Right renal cortex interstitium (tissue), 3 donors: ENCODE results near the gene NOL4L. TPM values are rescaled to one million over a fixed set of nuclear protein-coding genes. Genes with fewer than 3 reads are reported as not detected.
"Not testable (repeated sequence)": the region's sequence is repeated elsewhere in the genome, so short reads cannot be mapped to it uniquely, and the experiment has no call there.

ENCODE experiments used
- DNase-seq, 3 donors: peaks; one replicate each; pipeline ENCODE4 v3.0.0-alpha.2; 2013; ENCODE audit warnings: low read depth in 3 of 3, low spot score in 2 of 3
- polyA plus RNA-seq, 3 donors: library from polyadenylated mRNA; unstranded; fragments of 120-200 nt; gene quantifications; one replicate each; pipeline ENCODE4 v1.2.1, GENCODE V29; 2013; ENCODE audit not compliant: insufficient read length in 3 of 3

Gene NOL4L
- polyA plus RNA-seq, 3 donors = 42.5 to 47.7 (median 43.3) TPM

DNA sequence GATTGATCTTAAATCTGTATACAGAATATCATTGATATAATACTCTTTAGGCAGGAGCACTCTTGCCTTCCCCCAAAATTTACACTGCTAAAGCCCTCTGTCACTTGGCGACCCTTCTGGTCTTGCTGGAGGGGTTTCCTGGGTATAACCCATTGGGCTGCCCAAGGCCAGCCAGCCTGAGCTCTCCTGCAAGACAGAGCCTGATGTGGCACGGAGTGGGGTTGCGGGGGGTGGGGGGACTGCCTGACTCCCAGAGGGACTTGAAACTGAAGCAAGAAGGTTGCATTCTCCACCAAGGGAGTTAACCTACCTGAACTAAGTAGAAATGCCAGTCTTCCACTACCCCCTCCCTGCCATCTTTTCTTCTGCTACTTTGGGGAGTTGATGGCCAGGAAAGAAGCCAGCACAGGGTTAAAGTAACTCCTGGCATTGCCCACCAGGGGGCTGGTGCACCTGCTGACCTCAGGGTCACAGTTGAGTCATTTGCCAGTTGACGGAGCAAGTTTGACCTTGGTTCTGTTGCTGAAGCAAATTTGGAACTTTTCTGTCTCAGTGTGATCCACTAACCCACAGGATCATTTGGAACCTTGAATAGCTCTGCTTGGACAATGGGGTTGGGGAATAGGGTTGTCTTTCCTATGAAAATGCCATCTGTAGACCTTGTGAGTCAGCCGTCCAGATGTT is 147.6 kb downstream of the NOL4L start:
- DNase-seq = no peak

DNA sequence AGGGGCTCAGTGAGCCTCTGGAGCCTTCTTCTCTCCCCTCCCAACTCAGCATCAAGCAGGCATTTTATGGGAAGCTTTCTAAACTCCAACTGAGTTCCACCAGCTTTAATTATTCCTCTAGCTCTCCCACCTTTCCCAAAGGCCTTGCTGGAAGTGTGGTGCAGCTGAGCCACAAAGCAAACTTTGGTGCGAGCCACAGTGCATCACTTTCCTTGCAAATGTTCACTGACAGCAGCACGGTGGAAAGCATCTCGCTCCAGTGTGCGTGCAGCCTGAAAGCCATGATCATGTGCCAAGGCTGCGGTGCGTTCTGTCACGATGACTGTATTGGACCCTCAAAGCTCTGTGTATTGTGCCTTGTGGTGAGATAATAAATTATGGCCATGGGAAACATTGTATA is 148.2 kb downstream of the NOL4L start:
- no peak for DNase-seq

DNA sequence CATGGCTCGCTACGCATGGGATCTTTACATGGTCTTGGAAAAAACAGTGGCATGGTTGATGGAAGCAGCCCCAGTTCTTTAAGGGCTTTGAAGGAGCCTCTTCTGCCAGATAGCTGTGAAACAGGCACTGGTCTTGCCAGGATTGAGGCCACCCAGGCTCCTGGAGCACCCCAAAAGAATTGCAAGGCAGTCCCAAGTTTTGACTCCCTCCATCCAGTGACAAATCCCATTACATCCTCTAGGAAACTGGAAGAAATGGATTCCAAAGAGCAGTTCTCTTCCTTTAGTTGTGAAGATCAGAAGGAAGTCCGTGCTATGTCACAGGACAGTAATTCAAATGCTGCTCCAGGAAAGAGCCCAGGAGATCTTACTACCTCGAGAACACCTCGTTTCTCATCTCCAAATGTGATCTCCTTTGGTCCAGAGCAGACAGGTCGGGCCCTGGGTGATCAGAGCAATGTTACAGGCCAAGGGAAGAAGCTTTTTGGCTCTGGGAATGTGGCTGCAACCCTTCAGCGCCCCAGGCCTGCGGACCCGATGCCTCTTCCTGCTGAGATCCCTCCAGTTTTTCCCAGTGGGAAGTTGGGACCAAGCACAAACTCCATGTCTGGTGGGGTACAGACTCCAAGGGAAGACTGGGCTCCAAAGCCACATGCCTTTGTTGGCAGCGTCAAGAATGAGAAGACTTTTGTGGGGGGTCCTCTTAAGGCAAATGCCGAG is 148.8 kb downstream of the NOL4L start:
- DNase-seq = no peak

DNA sequence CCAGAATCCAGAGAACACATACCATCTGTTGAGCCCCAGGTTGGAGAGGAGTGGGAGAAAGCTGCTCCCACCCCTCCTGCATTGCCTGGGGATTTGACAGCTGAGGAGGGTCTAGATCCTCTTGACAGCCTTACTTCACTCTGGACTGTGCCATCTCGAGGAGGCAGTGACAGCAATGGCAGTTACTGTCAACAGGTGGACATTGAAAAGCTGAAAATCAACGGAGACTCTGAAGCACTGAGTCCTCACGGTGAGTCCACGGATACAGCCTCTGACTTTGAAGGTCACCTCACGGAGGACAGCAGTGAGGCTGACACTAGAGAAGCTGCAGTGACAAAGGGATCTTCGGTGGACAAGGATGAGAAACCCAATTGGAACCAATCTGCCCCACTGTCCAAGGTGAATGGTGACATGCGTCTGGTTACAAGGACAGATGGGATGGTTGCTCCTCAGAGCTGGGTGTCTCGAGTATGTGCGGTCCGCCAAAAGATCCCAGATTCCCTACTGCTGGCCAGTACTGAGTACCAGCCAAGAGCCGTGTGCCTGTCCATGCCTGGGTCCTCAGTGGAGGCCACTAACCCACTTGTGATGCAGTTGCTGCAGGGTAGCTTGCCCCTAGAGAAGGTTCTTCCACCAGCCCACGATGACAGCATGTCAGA is 149.6 kb downstream of the NOL4L start:
- no peak for DNase-seq

DNA sequence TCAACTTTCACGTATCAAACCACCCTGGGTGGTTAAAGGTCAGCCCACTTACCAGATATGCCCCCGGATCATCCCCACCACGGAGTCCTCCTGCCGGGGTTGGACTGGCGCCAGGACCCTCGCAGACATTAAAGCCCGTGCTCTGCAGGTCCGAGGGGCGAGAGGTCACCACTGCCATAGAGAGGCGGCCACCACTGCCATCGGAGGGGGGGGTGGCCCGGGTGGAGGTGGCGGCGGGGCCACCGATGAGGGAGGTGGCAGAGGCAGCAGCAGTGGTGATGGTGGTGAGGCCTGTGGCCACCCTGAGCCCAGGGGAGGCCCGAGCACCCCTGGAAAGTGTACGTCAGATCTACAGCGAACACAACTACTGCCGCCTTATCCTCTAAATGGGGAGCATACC is 150.7 kb downstream of the NOL4L start:
- DNase-seq = no peak

DNA sequence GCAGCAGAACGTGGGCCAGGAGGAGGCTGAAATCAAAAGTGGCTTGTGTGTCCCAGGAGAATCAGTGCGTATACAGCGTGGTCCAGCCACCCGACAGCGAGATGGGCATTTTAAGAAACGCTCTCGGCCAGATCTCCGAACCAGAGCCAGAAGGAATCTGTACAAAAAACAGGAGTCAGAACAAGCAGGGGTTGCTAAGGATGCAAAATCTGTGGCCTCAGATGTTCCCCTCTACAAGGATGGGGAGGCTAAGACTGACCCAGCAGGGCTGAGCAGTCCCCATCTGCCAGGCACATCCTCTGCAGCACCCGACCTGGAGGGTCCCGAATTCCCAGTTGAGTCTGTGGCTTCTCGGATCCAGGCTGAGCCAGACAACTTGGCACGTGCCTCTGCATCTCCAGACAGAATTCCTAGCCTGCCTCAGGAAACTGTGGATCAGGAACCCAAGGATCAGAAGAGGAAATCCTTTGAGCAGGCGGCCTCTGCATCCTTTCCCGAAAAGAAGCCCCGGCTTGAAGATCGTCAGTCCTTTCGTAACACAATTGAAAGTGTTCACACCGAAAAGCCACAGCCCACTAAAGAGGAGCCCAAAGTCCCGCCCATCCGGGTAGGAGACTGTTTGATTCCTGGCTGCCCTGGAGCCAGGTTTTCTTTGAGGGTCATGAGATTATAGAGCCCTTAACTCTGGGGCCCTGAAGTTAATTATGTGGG is 151.7 kb downstream of the NOL4L start:
- no peak for DNase-seq

DNA sequence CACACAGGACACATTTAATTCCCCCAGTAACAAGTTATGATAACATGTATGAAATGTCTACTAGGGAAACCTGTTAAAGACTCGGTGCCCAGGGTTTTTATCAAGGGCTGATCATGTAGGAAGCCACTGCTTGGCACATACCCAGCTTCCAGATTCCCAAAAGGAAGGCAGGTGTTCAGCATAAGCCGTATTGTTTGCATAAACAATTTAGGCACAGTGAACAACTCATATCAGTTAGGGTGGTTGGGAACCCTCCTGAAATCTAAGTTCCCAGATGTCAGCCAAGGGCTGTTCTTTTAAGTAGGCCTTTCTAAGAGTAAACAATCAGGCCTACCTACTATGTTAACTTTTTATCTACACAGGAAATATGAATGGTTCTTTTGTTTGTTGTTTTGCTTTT is 152.9 kb downstream of the NOL4L start:
- DNase-seq = no peak

DNA sequence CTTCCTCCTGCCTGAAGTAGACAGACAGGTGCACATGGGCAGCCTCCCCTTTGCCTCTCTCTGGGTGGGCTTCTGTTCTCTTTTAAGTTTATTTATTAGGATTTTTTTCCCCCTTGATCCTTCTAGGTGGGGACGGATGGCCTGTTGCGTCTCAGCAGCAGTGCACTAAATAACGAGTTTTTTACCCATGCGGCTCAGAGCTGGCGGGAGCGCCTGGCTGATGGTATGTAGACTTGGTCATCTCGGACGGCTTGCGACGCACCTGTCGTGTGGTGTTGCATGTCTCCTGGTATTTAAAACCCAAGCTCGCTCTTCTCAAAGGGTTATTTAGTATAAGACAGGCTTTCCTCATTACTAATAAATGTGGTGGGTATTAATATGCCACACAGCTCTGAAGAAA is 153.7 kb downstream of the NOL4L start:
- no peak for DNase-seq

DNA sequence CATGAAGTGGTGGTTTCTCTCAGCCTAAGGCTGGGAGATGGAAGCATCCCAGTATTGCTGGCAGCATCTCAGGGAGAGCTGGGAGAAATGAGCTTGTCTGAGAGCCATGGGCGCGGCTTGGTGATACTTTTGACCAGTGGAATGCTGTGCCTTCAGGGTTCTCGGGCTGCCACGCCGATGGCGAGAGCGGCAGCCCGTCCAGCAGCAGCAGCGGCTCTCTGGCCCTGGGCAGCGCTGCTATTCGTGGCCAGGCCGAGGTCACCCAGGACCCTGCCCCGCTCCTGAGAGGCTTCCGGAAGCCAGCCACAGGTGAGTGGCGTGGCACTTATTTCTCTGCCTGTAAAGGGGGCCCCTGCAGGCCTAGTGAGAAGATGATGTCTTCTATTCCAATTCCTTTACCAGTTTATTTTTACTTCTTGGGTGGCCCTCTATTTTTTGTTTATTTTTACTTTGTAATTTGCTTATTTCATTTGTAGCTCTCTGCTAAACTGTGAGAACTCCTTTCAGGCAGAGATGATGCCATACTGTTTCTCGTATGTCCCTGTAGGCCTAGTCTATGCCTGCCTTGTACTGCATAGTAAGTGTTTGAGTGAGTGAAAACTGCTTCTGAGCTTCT is 155.3 kb downstream of the NOL4L start:
- DNase-seq = no peak

DNA sequence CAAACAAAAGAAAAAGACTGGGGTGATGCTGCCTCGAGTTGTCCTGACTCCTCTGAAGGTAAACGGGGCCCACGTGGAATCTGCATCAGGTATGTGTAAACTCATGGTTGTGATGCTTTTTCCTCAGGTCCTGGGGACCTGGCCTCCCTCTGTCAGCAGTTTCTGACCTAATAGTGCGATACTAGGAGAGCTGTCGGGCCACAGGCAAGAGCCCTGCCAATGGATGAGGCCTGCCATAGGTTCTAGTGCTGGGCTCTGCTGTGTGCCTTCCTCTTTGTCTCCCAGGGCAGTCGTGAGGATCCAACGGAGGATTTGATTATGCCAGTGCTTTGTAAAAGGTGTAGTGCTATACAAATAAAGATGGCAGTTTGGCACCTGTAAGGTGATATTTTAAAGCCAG is 155.8 kb downstream of the NOL4L start:
- no peak for DNase-seq

DNA sequence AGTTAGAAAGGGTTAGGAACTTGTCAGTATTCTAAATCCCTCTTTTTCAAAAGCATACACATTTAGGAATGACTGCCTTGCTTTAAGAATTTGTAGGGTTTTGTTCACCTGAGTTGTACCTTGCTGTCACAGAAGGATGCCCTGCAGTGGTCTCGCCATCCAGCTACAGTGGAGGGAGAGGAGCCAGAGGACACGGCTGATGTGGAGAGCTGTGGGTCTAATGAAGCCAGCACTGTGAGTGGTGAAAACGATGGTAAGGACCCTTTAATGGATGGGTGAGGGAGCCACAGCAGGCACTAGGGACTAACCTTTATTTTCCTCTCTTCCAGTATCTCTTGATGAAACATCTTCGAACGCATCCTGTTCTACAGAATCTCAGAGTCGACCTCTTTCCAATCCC is 157.1 kb downstream of the NOL4L start:
- DNase-seq = no peak

DNA sequence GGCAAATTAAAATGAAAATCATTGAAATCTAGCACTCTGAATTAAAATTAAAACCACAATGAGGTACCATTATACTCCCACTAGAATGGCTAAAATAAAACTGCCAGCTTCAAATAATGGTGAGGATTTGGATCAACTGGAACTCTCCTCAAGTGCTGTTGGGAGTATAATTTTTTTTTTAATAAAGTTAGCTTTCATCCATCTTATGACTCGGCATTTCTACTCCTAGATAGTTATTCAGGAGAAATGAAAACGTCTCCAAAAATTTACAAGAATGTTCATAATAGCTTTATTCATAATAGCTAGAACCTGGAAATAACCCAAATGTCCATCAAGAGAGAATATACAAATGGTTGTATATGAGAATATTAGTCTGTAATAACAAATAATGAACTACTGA is 163.8 kb downstream of the NOL4L start:
- no peak for DNase-seq

DNA sequence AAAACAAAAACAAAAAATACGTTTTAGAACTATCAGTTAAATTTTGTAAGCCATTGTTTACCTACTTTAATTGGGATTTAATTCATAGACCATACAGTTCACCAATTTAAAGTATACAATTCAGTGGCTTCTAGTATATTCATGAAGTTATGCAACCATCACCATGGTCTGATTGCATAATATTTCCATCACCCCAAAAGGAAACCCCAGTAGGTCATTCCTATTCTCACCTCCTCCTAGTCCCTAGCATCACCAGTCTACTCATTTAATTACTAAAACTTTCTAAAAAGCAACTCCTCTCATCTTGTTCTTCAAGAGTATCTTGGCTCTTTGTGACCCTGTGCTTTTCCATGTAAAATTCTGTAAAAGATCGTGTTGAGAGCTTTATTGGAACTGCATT is 166.8 kb downstream of the NOL4L start:
- DNase-seq = no peak

DNA sequence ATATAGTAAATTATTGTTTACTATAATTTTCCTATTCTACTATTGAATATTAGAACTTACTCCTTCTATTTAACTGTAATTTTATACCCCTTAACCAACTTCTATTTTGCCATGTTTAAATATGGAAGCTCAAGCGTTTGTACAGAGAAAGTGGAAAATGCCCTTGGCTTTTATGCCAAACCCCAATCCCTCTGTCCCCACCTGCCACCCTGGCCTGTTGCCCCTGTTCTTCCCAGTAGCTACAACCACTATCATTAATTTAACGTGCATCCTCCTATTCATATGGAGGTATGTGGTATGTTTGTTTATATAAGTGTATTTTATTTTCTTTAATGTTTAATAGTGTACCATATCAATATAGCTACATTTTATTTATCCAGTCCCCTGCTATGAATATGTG is 168.9 kb downstream of the NOL4L start:
- no peak for DNase-seq

DNA sequence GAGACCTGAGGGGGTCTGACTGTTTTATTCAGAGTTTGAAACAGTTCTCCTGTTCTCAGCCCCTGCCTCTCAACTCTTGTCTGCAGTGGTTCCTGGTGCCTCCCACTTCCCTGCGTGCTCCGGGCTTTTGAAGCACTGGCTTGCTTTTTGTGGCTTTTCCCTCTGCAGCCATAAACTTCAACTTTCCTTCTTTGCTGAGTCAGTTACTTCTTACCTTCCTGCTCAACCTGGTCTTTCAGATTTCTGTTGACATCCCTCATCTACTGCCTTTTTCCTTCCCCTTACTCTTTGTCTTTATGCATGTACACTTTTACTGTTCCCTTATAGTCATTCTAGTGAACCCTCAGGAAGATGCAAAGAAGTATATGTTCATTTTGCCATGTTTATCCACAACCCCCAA is 169.6 kb downstream of the NOL4L start:
- no peak for DNase-seq

DNA sequence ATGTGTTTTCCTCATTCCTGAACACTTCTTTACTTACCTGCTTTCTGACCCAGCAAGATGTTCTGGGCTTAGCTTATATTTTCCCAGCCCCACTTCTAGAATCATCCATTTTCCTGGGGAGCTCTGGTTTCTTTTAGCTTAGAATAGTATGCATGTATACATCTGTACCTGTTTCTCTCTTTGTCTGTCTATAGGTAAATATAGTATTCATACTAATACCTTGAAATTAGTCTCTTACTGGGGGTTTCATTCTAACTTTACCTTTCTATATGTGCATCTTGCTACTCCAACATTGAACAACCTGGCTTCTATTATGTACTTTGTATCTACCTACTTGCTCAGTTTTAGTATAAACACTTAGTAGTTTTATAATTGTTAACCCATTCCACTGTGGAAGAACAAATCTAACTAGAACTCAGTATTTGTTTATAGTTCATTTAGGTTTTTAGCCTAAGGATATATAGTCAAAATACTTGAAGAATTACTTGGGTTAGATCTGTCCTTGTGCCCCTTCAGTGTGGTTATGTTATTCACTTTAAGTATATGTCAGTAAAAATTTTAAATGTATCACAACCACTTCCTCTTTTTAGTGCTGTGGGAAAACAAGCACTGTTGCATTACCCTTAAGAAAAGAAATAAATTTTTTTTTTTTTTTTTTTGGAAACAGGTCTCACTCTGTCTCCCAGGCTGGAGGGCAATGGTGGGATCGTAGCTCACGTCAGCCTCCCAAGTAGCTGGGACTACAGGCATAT is 173.0 kb downstream of the NOL4L start:
- no peak for DNase-seq

DNA sequence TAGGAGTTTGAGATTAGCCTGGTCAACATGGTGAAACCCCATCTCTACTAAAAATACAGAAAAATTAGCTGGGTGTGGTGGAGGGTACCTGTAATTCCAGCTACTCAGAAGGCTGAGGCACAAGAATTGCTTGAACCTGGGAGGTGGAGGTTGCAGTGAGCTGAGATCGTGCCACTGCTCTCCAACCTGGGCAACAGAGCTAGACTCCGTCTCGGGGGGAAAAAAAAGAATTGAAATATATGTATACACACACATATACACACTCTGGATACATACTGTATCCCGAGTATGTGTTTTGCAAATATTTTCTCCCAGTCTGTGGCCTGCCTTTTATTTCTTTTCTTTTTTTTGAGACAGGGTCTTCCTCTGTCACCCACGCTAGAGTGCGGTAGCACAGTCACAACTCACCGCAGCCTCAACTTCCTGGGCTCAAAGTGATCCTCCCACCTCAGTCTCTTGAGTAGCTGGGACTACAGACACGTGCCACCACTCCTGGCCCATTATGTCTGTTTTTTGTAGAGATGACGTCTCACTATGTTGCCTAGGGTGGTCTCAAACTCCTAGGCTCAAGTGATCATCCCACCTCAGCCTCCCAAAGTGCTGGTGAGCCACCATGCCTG is 177.9 kb downstream of the NOL4L start:
- DNase-seq = not testable (repeated sequence)

DNA sequence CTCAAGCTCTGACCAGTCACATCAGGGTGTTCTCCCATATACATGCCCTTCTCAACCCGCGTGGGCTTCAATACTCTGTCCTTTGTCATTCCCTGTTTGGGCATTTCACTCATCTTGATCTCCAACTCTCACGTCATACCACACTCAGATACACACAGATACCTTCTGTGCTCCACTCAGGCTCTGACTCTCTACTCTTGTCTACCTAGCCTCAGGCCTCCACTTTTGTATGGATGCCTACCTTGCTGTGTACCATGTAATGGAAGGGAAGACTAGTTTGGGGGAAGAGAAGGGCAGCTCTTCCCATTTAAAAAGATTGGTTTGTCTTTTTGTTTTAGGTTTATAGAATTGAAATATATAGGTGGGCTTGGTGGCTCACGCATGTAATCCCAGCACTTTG is 178.4 kb downstream of the NOL4L start:
- no peak for DNase-seq

DNA sequence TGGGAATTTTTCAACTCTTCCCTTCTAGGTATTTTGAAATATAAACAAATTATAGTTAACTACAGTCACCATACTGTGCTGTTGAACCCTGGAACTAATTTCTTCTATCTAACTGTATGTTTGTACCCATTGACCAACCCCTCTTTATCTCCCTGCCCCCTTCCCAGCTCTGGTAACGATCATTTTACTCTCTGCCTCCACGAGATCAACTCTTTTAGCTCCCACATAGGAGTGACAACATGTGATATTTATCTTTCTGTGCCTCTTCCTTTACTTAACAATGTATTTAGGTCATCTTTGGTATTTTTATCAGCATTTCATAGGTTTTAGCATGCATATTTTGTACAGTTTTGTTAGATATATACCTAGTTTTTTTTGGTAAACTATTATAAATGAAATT is 181.1 kb downstream of the NOL4L start:
- no peak for DNase-seq

DNA sequence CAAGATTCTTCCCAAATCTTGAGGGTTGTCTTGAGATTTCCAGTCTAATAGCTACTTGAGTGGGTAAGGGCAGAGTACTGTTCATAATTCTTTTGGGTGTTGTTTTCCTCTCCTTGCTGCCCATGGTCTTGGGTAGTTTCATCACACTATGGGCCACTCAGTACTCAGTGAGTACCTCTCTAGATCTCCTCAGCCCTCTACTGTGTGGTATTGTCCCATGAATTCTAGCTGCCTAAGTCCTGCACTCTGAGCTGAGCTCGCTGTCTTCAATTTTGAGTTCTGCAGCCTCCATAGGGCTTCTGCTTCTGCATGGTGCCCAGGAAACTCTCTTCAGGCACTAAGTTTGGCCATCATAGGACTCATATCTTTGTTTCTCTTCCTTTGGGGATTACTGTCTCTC is 184.7 kb downstream of the NOL4L start:
- DNase-seq = no peak
